Measurements from ENCODE around the gene MMP15.

GRCh38 chr16:58051296-58051695 lies 25.7 kb downstream of the MMP15 start:
- TF ChIP-seq TARDBP (IDR thresholded peaks at IDR 0.05) (no peak), FOXM1 (IDR thresholded peaks at IDR 0.05; ENCODE audit: borderline replicate concordance) (no peak), FOXK2 (IDR thresholded peaks at IDR 0.05) (no peak), ARNT (IDR thresholded peaks at IDR 0.05) (no peak), ELF4 (IDR thresholded peaks at IDR 0.05) (no peak), LEF1 (IDR thresholded peaks at IDR 0.05; ENCODE audit: borderline replicate concordance) (no peak), HDGF (IDR thresholded peaks at IDR 0.05; ENCODE audit: borderline replicate concordance) (no peak), SP1 (IDR thresholded peaks at IDR 0.05) (no peak), BHLHE40 (IDR thresholded peaks at IDR 0.05; ENCODE audit: borderline replicate concordance) (no peak), FOXA1 (IDR thresholded peaks at IDR 0.05) (no peak), PKNOX1 (IDR thresholded peaks at IDR 0.05) (no peak), CTBP1 (IDR thresholded peaks at IDR 0.05; ENCODE audit: borderline replicate concordance) (no peak), ZNF384 (IDR thresholded peaks at IDR 0.05) (no peak), SUZ12 (IDR thresholded peaks at IDR 0.05) (no peak)
